Upper lobe of left lung (tissue), 6 donors: Measurements from ENCODE around the gene DOCK11. TPM values are rescaled to one million over a fixed set of nuclear protein-coding genes. Genes with fewer than 3 reads are reported as not detected.
"Not testable (repeated sequence)": the region's sequence is repeated elsewhere in the genome, so short reads cannot be mapped to it uniquely, and the experiment has no call there.

ENCODE experiments used
- ATAC-seq, 2 donors: fragments of 200-7000 bp; cut with Tn5 transposase; one replicate each; pipeline ENCODE4 v1.9.1; 2022; ENCODE audit warnings: mild to moderate bottlenecking in 2 of 2, moderate library complexity in 2 of 2; ENCODE audit not compliant: low FRiP score in 2 of 2
- DNase-seq, 2 donors: peaks; one replicate each; pipeline ENCODE4 v3.0.0-alpha.2; 2019 to 2020
- H3K27ac ChIP-seq, 4 donors: fragments of 200-600 bp; sonication (generic); one replicate each; pipeline ENCODE4 v1.5.1; 2016 to 2019
- H3K27me3 ChIP-seq, 4 donors: fragments of 200-600 bp; sonication (generic); one replicate each; pipeline ENCODE4 v1.5.1; 2017 to 2019
- H3K36me3 ChIP-seq, 4 donors: fragments of 200-600 bp; sonication (generic); one replicate each; pipeline ENCODE4 v1.5.1; 2016 to 2019
- H3K4me1 ChIP-seq, 4 donors: fragments of 200-600 bp; sonication (generic); one replicate each; pipeline ENCODE4 v1.5.1; 2018 to 2019
- H3K4me3 ChIP-seq, 4 donors: fragments of 200-600 bp; sonication (generic); one replicate each; pipeline ENCODE4 v1.5.1; 2017 to 2019; ENCODE audit warnings: mild to moderate bottlenecking in 2 of 4, moderate library complexity in 1 of 4
- H3K9me3 ChIP-seq, 4 donors: fragments of 200-600 bp; sonication (generic); one replicate each; pipeline ENCODE4 v1.5.1; 2018 to 2019
- CTCF ChIP-seq, 6 experiments: fragments of 450-650 bp in 4 of 6; fragments of 200-600 bp in 2 of 6; sonication (generic) in 2 of 6; IDR thresholded peaks; one replicate each; pipeline ENCODE4 v1.5.1; 2016 to 2019; ENCODE audit warnings: antibody characterized with exemption in 6 of 6
- EP300 ChIP-seq, 4 donors: sonication (generic); formaldehyde crosslinking; IDR thresholded peaks; one replicate each; pipeline ENCODE4 v1.5.1; 2017; ENCODE audit warnings: antibody characterized with exemption in 4 of 4, control low read depth in 2 of 4
- POLR2A ChIP-seq, 4 donors: fragments of 450-650 bp; IDR thresholded peaks; one replicate each; pipeline ENCODE4 v1.5.1; 2016 to 2017; ENCODE audit warnings: antibody characterized with exemption in 4 of 4, mild to moderate bottlenecking in 2 of 4
- POLR2AphosphoS5 ChIP-seq, 2 donors: sonication (generic); formaldehyde crosslinking; IDR thresholded peaks; one replicate each; pipeline ENCODE4 v1.5.1; 2017; ENCODE audit warnings: antibody characterized with exemption in 2 of 2
- WGBS, 2 donors: methylation state at CpG; one replicate each; pipeline ENCODE4 v1.1.5; 2017 to 2018; 5-methylcytosine and 5-hydroxymethylcytosine counted together
- total RNA-seq, 6 donors: library from RNA; depleted of rRNA in 4 of 6; stranded (reverse); fragments of >200 nt in 4 of 6; gene quantifications; one replicate each; pipeline versions ENCODE4 v1.1.0 to v1.2.1, GENCODE V29; 2016 to 2021
- donor health status: DM: no; HTN: no; CAD: no; lungs with moderate emphysema.
- donor health status: DM: no; HTN: yes; CAD: no; lungs with severe emphysema.

DOCK11 gene
- total RNA-seq, 6 donors from 2014 or later = 20.6 to 51.6 (median 42.1) TPM

DNA sequence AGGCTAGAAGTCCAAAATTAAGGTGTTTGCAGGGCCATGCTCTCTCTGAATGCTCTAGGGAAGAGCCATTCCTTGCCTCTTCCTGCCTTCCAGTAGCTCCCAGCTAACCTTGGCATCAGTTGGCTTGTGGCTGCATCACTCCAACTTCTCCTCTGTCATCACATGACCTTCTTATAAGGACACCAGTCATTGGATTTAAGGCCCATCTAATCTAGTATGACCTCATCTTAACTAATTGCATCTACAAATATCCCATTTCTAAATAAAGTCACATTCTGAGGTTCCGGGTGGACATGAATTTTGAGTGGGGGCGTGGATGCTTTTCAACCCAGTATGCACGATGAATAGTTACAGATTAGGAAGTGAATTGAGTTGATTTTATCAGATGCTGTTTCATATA, 89.7 kb downstream of the DOCK11 start:
- no peaks in the 10 kb centered on the region for H3K4me1 ChIP-seq
- no peaks in the 10 kb centered on the region for H3K9me3 ChIP-seq
- no peak overlapping the region for H3K27ac ChIP-seq
- peaks cover 0 to 5% (median 0%) of the 10 kb centered on the region in 4 donors for H3K36me3 ChIP-seq
- H3K27me3 ChIP-seq = no peaks in the 10 kb centered on the region
- no peak for ATAC-seq
- H3K4me3 ChIP-seq = no peak overlapping the region
- TF ChIP-seq POLR2AphosphoS5 (IDR thresholded peaks at IDR 0.05) (no peak), CTCF (IDR thresholded peaks at IDR 0.05) (no peak), POLR2A (IDR thresholded peaks at IDR 0.05) (no peak), EP300 (IDR thresholded peaks at IDR 0.05) (no peak)
- DNase-seq = no peak
- WGBS, 2 donors = 80 to 100% methylated on average over 3 of the region's 3 CpGs

DNA sequence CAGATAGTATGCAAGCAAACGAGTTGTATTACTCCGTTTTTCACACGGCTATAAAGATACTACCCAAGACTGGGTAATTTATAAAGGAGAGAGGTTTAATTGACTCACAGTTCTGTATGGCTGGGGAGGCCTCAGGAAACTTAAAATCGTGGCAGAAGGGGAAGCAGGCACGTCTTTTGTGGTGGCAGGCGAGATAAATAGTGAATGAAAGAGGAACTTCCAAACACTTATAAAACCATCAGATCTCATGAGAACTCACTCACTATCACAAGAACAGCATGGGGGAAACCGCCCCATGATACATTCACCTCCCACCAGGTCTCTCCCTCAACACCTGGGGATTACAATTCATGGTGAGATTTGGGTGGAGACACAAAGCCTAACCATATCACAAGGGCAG, 90.6 kb downstream of the DOCK11 start:
- DNase-seq, H3K27ac ChIP-seq, H3K9me3 ChIP-seq, H3K4me3 ChIP-seq, ATAC-seq, H3K36me3 ChIP-seq, H3K27me3 ChIP-seq, H3K4me1 ChIP-seq: not testable (repeated sequence)
- 52 to 83% methylated on average over 7 of the region's 7 CpGs for WGBS, 2 donors

DNA sequence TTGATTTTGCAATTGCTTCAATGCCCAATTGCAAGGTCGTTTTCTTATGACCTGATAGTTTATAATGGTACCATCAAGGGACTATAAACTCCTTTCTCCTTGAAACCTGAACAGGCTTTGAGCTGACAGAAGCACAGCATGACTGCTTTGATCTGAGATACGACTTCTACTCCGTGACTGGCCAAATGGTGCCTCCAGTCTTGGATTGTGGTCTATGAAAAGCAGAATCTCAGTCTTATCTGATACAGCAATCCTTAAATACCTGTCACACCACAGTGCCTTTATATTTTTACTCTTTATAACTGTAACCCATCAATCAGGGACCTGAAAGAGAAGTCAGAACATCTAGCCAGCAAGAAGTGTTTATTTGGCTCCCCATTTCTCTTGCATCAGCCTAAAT, 93.1 kb downstream of the DOCK11 start:
- WGBS, 2 donors = 31 to 78% methylated on average over 2 to 3 of the region's 3 CpGs
- H3K27ac ChIP-seq = no peak overlapping the region

GRCh38 chrX:118589227-118589626, 93.6 kb downstream of the DOCK11 start:
- TF ChIP-seq CTCF (IDR thresholded peaks at IDR 0.05) (no peak), EP300 (IDR thresholded peaks at IDR 0.05) (no peak)
- Histone ChIP-seq H3K4me1 (no peaks in the 10 kb centered on the region), H3K9me3 (no peaks in the 10 kb centered on the region), H3K27ac (no peak overlapping the region), H3K27me3 (no peaks in the 10 kb centered on the region), H3K36me3 (peaks cover 0 to 7% (median 0%) of the 10 kb centered on the region in 4 donors), H3K4me3 (no peak overlapping the region)
- DNase-seq (no peak), ATAC-seq (no peak)
- WGBS, 2 donors = 60 to 88% methylated on average over 1 of the region's 1 CpG

More for the DNA sequence above, 93.1 kb downstream of the DOCK11 start:
- H3K36me3 ChIP-seq = peaks cover 0 to 7% (median 0%) of the 10 kb centered on the region in 4 donors
- TF ChIP-seq POLR2AphosphoS5 (IDR thresholded peaks at IDR 0.05) (no peak), POLR2A (IDR thresholded peaks at IDR 0.05) (no peak), CTCF (IDR thresholded peaks at IDR 0.05) (no peak), EP300 (IDR thresholded peaks at IDR 0.05) (no peak)
- H3K4me1 ChIP-seq = no peaks in the 10 kb centered on the region
- ATAC-seq (no peak), DNase-seq (no peak)
- no peaks in the 10 kb centered on the region for H3K9me3 ChIP-seq
- no peaks in the 10 kb centered on the region for H3K27me3 ChIP-seq
- H3K4me3 ChIP-seq = no peak overlapping the region

GRCh38 chrX:118593407-118593806, 97.8 kb downstream of the DOCK11 start:
- DNase-seq = no peak
- Histone ChIP-seq H3K27ac (no peak overlapping the region), H3K9me3 (no peaks in the 10 kb centered on the region), H3K4me1 (no peaks in the 10 kb centered on the region), H3K4me3 (no peak overlapping the region), H3K27me3 (no peaks in the 10 kb centered on the region), H3K36me3 (peaks cover 0 to 3% (median 0%) of the 10 kb centered on the region in 4 donors)
- TF ChIP-seq CTCF (IDR thresholded peaks at IDR 0.05) (no peak), POLR2A (IDR thresholded peaks at IDR 0.05) (no peak), POLR2AphosphoS5 (IDR thresholded peaks at IDR 0.05) (no peak), EP300 (IDR thresholded peaks at IDR 0.05) (no peak)
- WGBS, 2 donors = 59 to 79% methylated on average over 3 of the region's 3 CpGs
- no peak for ATAC-seq
